NCI-H2171 treated with DMSO at 0.1 percent for 48 hours (cell line): ENCODE results near the gene SCUBE1.
"Not testable (repeated sequence)": the region's sequence is repeated elsewhere in the genome, so short reads cannot be mapped to it uniquely, and the experiment has no call there.

ENCODE experiments used
- DNase-seq: peaks from one replicate; lab custom pipeline; 2025; lab: John Stamatoyannopoulos, UW

The SCUBE1 gene

GRCh38 chr22:43356881-43357280 lies 13.7 kb upstream of the SCUBE1 start:
- DNase-seq = no peak

DNA sequence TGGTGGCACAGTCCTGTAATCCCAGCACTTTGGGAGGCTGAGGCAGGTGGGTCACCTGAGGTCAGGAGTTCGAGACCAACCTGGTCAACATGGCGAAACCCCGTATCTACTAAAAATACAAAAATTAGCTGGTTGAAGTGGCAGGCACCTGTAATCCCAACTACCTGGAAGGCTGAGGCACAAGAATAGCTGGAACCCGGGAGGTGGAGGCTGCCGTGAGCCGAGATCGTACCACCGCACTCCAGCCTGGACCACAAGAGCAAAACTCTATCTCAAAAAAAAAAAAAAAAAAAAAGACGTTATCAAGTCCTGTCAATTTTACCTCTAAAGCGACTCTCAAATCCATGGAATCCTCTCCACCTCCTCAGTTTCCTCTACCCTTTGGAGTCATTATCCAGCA lies 12.5 kb upstream of the SCUBE1 start:
- DNase-seq = not testable (repeated sequence)

DNA sequence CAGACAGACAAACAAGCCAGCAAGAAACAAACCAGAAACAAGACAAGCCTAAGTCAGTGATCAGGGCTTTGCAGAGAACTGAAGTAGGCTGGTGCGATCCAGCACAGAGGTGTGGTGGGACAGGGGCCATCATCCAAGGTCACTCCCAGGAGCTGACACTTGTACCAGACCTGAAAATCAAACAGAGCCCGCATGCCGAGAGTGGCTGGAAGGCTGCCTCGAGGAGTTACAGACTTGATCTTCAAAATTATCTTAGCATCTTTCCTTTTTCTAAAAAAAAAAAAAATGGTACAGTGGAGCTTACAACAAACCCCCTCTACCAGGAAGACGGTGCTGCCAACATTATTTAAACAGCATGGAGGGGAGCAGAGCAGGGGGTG lies 8.8 kb upstream of the SCUBE1 start:
- no peak for DNase-seq

- DNase-seq = no peak
Observed at GRCh38 chr22:43349636-43350035, 6.5 kb upstream of the SCUBE1 start.

DNA sequence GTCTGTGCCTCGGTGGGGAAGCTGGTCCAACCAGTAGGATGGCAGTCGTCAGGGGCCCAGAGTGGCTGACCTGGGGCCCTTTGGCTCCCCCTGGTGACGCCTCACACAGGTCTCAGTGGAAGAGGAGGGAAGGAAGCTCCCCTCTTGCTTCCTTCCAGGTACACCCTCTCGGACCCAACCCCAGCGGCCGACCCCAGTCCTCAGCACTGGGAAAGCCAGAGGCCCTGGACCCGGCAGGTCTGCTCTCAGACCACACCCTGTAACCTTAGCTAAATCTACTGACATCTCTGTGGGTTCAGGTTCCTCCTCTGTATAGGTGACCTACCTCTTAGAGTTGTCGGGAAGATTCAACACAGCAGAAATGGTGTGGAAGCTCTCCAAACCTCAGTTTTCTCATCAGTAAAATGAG lies 3.4 kb upstream of the SCUBE1 start:
- peak; percentile 49 for DNase-seq

DNA sequence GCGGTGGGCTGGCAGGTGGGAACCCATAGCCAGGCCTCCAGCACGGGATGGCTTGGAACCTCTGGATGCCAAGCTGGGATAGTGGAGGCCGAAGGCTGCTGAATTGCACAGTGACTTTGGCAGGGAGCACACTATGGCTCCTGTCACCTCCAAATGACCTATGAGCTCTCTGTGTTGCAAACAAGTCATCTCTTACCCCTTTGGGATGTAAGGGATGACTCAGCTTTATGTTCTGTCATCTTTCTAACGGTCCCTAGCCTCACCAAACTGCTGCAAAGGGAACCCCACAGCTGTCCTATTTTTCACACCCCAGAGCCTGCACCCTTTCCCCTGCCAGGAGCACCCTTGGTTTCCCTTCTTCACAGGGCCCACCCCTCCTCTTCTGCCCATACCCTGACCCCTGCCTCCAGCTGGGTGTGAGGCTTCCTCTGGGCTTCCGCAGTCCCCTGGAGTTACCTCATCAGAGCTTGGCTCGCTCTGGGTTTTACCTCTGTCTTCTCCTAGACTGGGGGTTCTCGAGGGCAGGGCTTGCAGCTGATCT lies 2.7 kb upstream of the SCUBE1 start:
- DNase-seq = peak; percentile 13

DNA sequence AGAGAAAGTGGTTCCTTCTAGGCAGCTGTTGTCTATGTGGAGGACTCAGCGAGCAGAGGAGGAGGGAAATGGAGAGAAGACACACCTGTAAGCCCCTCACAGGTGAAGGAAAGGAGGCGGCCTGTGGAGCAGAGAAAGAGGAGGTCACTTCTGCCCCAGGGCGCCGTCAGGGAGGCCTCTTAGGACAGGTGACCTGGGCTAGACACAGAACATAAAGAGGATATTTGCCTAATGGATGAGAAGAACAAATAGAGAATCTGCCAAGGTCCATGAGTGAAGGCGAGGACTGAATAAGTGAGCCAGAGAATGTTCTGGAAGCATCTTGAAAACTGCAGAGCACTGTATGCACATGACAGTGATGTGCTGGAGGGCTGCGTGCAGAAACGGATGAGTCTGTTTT lies 2.2 kb upstream of the SCUBE1 start:
- no peak for DNase-seq

- DNase-seq = no peak
Observed at GRCh38 chr22:43344520-43344787, 1.3 kb upstream of the SCUBE1 start.

DNA sequence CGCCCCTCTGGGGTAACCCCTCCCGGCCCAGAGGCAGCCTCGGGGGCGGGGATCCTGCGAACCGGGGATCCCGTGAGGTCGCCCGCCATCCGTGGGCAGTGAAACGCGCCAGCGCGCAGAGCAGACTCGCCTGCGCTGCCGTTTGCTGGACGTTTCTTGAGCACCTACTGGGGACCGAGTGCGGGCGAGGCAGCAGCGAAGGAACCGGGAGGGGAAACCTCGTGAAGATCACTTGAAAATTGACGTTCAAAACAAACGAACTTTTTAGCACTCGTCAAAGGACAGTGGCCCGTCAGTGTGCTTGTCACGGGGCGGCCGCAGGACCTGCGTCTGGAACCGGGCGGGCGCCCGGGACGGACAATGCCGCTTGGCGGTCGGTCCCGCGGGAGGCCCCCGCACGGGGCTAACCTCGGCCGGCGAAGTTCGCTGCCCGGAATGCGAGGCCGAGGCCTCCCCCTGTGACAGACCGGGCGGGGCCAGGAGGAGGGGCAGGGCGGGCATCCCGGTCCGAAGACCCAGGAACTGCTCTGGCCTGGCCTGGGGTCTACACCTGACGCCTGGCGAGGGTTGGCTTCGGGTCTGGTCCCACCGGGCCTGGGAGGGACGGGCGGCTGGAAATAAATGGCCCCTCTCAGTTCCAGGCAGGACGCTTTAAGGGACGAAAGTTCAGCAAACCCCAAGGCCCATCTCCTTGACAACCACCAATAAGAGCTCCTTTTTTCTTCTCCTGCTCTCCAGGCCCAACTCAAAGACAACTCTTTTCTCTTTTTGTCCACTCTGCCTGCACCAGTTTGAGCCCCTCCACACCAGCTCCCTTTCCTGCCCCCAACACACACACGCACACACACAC lies 723 bp upstream of the SCUBE1 start:
- no peak for DNase-seq

GRCh38 chr22:43342347-43343261 lies 568 bp downstream of the SCUBE1 start:
- DNase-seq = peak; percentile 4

- DNase-seq = no peak
Observed at GRCh38 chr22:43341565-43341964, 1.6 kb downstream of the SCUBE1 start.

- peak; percentile 24 for DNase-seq
Observed at GRCh38 chr22:43338766-43339345, 4.3 kb downstream of the SCUBE1 start.

- no peak for DNase-seq
Observed at GRCh38 chr22:43337946-43338345, 5.2 kb downstream of the SCUBE1 start.

DNA sequence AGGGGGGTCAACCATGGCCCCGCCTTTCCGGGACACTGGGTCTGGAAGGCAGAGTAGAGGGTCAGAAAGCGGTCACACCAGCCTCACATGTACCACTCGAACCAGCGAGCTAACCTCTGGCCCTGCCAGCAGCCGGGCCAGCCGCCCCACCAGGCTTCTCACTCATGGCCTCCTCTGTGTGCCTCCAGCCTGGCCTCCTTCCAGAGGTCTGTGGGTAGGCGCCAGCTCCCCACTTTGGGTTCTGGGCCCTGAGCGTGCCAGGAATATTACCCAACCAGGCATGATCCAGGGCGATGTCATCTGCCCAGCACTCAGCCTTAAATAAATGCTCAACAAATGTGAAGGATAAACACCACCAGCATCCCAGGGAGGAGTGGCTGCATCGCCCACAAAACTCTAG lies 5.8 kb downstream of the SCUBE1 start:
- no peak for DNase-seq

GRCh38 chr22:43334378-43334777 lies 8.8 kb downstream of the SCUBE1 start:
- no peak for DNase-seq

DNA sequence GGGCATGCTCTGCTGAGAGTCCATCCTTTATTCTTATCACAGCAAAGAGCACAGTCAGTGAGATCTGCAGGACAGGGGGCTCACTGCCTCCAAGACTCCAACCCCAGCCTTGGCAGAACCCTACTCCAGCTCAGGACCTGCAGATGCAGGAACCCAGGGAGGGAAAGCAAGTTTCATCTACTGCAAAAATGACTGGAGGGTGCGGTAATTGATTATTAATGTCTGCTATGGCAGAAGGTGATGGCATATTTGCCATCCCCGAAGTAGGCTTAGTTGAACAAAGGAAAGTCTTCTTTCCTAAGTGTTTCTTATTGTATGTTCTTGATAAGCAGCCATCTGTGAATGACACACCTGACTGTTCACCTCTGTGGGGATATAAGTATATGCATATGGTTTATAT lies 9.2 kb downstream of the SCUBE1 start:
- DNase-seq = no peak

DNA sequence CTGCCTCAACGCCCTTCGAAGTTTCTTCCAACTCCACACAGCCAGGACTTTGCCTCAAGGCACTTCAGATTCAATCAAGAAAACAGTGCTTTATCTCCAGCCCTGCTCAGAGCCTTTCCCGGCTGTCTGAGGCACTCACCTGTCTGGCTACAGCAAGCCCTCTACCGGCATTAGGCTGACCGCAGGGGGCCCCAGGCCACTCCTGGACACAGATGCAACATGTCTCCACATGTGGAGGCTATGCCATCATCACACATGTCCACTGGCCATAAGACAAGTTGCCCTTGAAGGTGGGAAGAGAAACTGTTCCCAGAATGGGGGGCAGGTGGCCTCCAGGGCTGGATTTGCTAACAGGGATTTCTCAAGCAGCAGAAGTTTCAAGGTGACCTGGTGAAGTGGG lies 10.0 kb downstream of the SCUBE1 start:
- no peak for DNase-seq

GRCh38 chr22:43331698-43332097 lies 11.5 kb downstream of the SCUBE1 start:
- DNase-seq = no peak

DNA sequence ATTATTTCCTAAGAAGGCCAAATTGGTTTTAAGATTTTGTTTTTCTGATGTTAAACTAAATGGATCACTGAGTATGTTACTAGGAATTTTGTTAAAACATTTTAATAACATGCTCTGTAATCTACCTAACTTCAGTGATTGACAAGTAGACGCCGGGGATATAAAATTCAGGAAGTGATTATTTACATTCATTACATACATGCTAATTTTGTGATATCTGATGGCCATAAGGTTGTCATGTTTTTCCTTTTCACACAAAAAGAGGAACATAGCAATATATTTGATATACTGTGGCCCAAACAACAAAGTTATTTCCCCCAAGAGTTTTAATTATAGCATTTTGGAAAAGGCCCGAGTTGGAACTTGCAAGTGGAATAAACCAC lies 12.1 kb downstream of the SCUBE1 start:
- no peak for DNase-seq

DNA sequence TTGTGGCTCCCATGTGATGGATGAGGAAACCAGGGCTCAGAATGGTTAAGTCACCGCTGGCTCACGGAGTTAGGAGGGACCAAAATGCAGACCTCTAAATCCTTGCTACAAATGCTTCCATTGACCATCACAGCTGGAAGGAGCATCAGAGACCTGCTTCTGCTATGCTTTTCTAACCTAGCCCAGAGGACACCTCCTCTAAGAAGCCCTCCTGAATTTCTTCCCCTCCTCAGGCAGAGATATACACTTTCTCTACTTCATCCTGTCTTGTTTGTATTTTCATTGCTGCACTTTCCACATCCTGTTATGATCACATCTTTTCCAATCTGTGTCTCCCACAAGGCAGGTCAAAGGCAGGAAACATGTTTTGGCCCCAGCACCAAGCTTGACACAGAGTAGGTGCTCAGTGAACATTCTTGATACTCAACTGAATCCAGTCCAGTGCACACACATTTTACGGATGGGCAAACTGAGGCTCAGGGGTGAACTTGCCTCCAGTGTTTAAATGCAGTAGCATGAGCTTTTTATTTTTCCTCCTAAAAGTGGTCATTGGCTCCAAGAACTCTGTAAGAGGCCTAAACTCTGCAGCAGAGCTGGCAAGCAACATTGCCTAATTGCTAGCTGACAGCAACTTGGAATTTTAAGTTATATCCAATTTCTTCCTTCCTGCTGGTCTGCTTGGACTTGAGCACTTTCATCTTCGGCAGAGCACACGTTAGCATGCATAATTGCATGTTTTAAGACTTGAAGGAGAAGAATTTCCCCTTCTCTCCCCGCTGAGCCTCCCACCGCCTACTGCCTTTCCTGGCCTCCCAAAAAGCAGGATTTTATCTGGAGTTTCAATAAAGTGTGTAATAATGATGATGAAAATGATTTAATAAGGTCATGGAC lies 12.7 kb downstream of the SCUBE1 start:
- no peak for DNase-seq

- no peak for DNase-seq
Observed at GRCh38 chr22:43329061-43329460, 14.1 kb downstream of the SCUBE1 start.

GRCh38 chr22:43327157-43327438 lies 16.1 kb downstream of the SCUBE1 start:
- DNase-seq = no peak
